MM.1S (cell line): ENCODE results near the gene COMMD4.
"Not testable (repeated sequence)": the region's sequence is repeated elsewhere in the genome, so short reads cannot be mapped to it uniquely, and the experiment has no call there.

Source experiments
- DNase-seq: peaks from one replicate; pipeline ENCODE4 v3.0.0-alpha.2; 2015
- H2AFZ ChIP-seq: fragments of 300-600 bp; sonication (generic); 2 replicates; pipeline ENCODE4 v1.6.0; 2016; ENCODE audit warnings: antibody characterized with exemption, low read length
- H3F3A ChIP-seq: fragments of 300-600 bp; sonication (generic); 2 replicates; pipeline ENCODE4 v1.6.1; 2016; ENCODE audit warnings: mild to moderate bottlenecking, antibody characterized with exemption, low read length, moderate library complexity, mixed read lengths; ENCODE audit not compliant: insufficient read depth
- H3K27ac ChIP-seq: fragments of 300-600 bp; sonication (generic); 2 replicates; pipeline ENCODE4 v1.5.1; 2016; ENCODE audit warnings: mild to moderate bottlenecking, low read length
- H3K27me3 ChIP-seq: fragments of 300-600 bp; sonication (generic); replicated peaks from 2 replicates; pipeline ENCODE4 v1.6.0; 2016; ENCODE audit warnings: low read length; ENCODE audit not compliant: insufficient read depth
- H3K36me3 ChIP-seq: fragments of 300-600 bp; sonication (generic); replicated peaks from 2 replicates; pipeline ENCODE4 v1.6.1; 2016; ENCODE audit warnings: mild to moderate bottlenecking, low read length, mixed read lengths; ENCODE audit not compliant: insufficient read depth
- H3K4me1 ChIP-seq: fragments of 300-600 bp; sonication (generic); 2 replicates; pipeline ENCODE4 v1.6.1; 2016; ENCODE audit warnings: low read length, mixed read lengths
- H3K4me2 ChIP-seq: fragments of 300-600 bp; sonication (generic); 2 replicates; pipeline ENCODE4 v1.6.0; 2016; ENCODE audit warnings: low read depth, low read length
- H3K4me3 ChIP-seq: fragments of 300-600 bp; sonication (generic); 2 replicates; pipeline ENCODE4 v1.5.1; 2016; ENCODE audit warnings: low read length, mixed read lengths
- H3K79me2 ChIP-seq: fragments of 300-600 bp; sonication (generic); 2 replicates; pipeline ENCODE4 v1.6.1; 2016; ENCODE audit warnings: mixed run types, low read length, mixed read lengths
- H3K9ac ChIP-seq: fragments of 300-600 bp; sonication (generic); 2 replicates; pipeline ENCODE4 v1.6.1; 2016; ENCODE audit warnings: low read length, mixed read lengths
- H3K9me2 ChIP-seq: fragments of 300-600 bp; sonication (generic); replicated peaks from 2 replicates; pipeline ENCODE4 v1.6.1; 2016; ENCODE audit warnings: mild to moderate bottlenecking, low read length, mixed read lengths; ENCODE audit not compliant: insufficient read depth
- H3K9me3 ChIP-seq: fragments of 300-600 bp; sonication (generic); replicated peaks from 2 replicates; pipeline ENCODE4 v1.6.1; 2016; ENCODE audit warnings: mild to moderate bottlenecking, low read length, mixed read lengths; ENCODE audit not compliant: insufficient read depth
- H4K20me1 ChIP-seq: fragments of 300-600 bp; sonication (generic); 2 replicates; pipeline ENCODE4 v1.6.1; 2016; ENCODE audit warnings: mild to moderate bottlenecking, low read length, moderate library complexity, mixed read lengths; ENCODE audit not compliant: insufficient read depth
- TF ChIP-seq, protein P1 (sequence below): fragments of 300-600 bp; sonication (generic); IDR thresholded peaks from 2 replicates; pipeline ENCODE4 v1.5.1; 2016; ENCODE audit warnings: antibody characterized with exemption, low read length, mixed read lengths

COMMD4 gene

DNA sequence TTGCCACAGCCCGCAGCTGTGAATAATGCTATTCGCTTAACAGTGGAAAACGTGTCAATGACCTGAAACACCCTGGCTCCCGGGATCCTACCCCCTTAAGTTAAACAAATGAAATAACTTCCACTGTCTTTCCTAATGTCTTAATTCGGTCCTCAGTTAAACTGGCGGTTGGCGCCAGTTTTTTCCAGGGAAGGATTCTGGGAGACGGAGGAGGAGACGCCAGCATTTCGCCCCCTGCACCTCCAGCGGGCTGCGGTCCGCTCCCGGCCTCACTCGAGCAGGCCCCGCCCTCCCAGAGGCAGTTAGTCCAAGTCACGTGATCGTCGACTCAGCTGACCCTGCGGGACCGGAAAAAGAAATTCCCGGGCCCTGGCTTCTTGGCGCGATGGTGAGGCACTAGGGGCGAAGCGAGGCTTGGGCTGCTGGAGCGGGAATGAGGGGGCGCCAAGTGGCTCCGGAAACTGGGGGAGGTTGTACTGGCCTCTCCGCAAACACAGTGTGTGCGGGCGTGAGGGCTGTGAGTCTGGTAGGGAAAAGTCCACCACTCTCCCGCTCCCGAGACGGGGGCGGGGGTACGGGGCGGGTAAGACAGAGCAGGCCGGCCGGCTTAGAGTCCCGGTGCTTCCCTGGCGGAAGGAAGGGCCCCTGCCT is at the start of gene COMMD4:
TSS of gene COMMD4 (plus strand) at position 359 of the 651 bp plus-strand sequence. CDS start at position 386, 27 bp downstream.
- Histone ChIP-seq H3K4me3 (peak within 1 kb of the TSS; percentile 83), H3F3A (peaks cover 14% of the 10 kb centered on the region), H3K9me2 (no peaks in the 10 kb centered on the region), H3K79me2 (peaks cover 13% of the 10 kb centered on the region), H4K20me1 (no peaks in the 10 kb centered on the region), H3K9me3 (no peaks in the 10 kb centered on the region), H3K27me3 (no peaks in the 10 kb centered on the region), H3K36me3 (no peaks in the 10 kb centered on the region), H3K27ac (no peak within 1 kb of the TSS), H3K9ac (peak within 1 kb of the TSS; percentile 81), H3K4me1 (peaks cover 10% of the 10 kb centered on the region; the same call in 1 of the 2 replicates), H3K4me2 (peak within 1 kb of the TSS; percentile 84), H2AFZ (peak within 1 kb of the TSS; percentile 80)
- TF ChIP-seq, protein P1, sequence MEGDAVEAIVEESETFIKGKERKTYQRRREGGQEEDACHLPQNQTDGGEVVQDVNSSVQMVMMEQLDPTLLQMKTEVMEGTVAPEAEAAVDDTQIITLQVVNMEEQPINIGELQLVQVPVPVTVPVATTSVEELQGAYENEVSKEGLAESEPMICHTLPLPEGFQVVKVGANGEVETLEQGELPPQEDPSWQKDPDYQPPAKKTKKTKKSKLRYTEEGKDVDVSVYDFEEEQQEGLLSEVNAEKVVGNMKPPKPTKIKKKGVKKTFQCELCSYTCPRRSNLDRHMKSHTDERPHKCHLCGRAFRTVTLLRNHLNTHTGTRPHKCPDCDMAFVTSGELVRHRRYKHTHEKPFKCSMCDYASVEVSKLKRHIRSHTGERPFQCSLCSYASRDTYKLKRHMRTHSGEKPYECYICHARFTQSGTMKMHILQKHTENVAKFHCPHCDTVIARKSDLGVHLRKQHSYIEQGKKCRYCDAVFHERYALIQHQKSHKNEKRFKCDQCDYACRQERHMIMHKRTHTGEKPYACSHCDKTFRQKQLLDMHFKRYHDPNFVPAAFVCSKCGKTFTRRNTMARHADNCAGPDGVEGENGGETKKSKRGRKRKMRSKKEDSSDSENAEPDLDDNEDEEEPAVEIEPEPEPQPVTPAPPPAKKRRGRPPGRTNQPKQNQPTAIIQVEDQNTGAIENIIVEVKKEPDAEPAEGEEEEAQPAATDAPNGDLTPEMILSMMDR = no peak
- peak; percentile 93 for DNase-seq

GRCh38 chr15:75293660-75294059 is 42.2 kb upstream of the COMMD4 start:
- not testable (repeated sequence) for H3K9me2 ChIP-seq, DNase-seq, H3K4me1 ChIP-seq, H3F3A ChIP-seq, H3K9me3 ChIP-seq, H3K27me3 ChIP-seq, H3K79me2 ChIP-seq, H3K27ac ChIP-seq, H4K20me1 ChIP-seq, H3K9ac ChIP-seq, H3K4me2 ChIP-seq, H3K36me3 ChIP-seq, H3K4me3 ChIP-seq, H2AFZ ChIP-seq

GRCh38 chr15:75298541-75299310 is 37.1 kb upstream of the COMMD4 start:
- not testable (repeated sequence) for H3K79me2 ChIP-seq, H3K36me3 ChIP-seq, H3K9ac ChIP-seq, H3K9me2 ChIP-seq, H3K27me3 ChIP-seq, DNase-seq, H3F3A ChIP-seq, H3K4me2 ChIP-seq, H4K20me1 ChIP-seq, H3K4me1 ChIP-seq, H3K9me3 ChIP-seq, H3K27ac ChIP-seq, H3K4me3 ChIP-seq, H2AFZ ChIP-seq

GRCh38 chr15:75299311-75299688 is 36.6 kb upstream of the COMMD4 start:
- H2AFZ ChIP-seq, H3K4me1 ChIP-seq, H3K9ac ChIP-seq, H3K36me3 ChIP-seq, H3K9me2 ChIP-seq, H3K9me3 ChIP-seq, DNase-seq, H3K4me3 ChIP-seq, H3K79me2 ChIP-seq, H3F3A ChIP-seq, H3K4me2 ChIP-seq, H3K27me3 ChIP-seq, H3K27ac ChIP-seq, H4K20me1 ChIP-seq: not testable (repeated sequence)
- TF ChIP-seq, protein P1 = peak; percentile 36

GRCh38 chr15:75300026-75300425 is 35.8 kb upstream of the COMMD4 start:
- not testable (repeated sequence) for H3K4me2 ChIP-seq, H3F3A ChIP-seq, H3K27me3 ChIP-seq, H3K9ac ChIP-seq, H3K79me2 ChIP-seq, H3K9me3 ChIP-seq, H2AFZ ChIP-seq, H3K27ac ChIP-seq, H3K9me2 ChIP-seq, H3K4me1 ChIP-seq, H3K4me3 ChIP-seq, H3K36me3 ChIP-seq, DNase-seq, H4K20me1 ChIP-seq
